ENCODE results near the gene CFH. TPM values are rescaled to one million over a fixed set of nuclear protein-coding genes. Genes with fewer than 3 reads are reported as not detected.
"Not testable (repeated sequence)": the region's sequence is repeated elsewhere in the genome, so short reads cannot be mapped to it uniquely, and the experiment has no call there.

The CFH gene
- total and polyA plus RNA-seq, 2 donors (not counting 3 experiments of a cell fraction or from before 2014, with no cell fraction given) = 20.7 to 25.3 TPM

DNA sequence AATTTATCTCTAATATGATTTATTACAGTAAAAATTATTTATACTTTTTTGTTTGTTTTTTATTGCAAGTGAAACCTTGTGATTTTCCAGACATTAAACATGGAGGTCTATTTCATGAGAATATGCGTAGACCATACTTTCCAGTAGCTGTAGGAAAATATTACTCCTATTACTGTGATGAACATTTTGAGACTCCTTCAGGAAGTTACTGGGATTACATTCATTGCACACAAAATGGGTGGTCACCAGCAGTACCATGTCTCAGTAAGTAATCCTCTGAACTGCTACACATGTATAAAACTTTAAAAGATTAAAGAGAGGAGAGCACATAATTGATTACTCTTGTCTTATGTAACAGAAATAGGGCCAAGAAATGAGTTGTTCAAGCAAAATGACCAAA lies 127.2 kb downstream of the CFH start:
- Histone ChIP-seq H3K9me3 (replicated peaks; ENCODE audit: control insufficient read depth, insufficient read depth, low read length) (no peaks in the 10 kb centered on the region), H3K27me3 (ENCODE audit: control insufficient read depth in 2 of 2, insufficient read depth in 2 of 2, low read length in 2 of 2) (no peaks in the 10 kb centered on the region), H3K9me1 (replicated peaks; ENCODE audit: control insufficient read depth, extremely low read depth, insufficient read depth, low read length) (no peaks in the 10 kb centered on the region), H3K4me1 (ENCODE audit: control insufficient read depth, extremely low read depth, insufficient read depth, low read length) (no peaks in the 10 kb centered on the region), H3K9ac (replicated peaks; ENCODE audit: extremely low read depth, insufficient read depth, low read length) (no peak overlapping the region), H3K4me3 (replicated peaks in 1 of 3; ENCODE audit: insufficient read depth in 1 of 3, low read depth in 1 of 3, low read length in 3 of 3) (no peak overlapping the region), H3K36me3 (ENCODE audit: control insufficient read depth in 2 of 2, extremely low read depth in 1 of 2, insufficient read depth in 2 of 2, low read length in 2 of 2) (no peaks in the 10 kb centered on the region), H3K27ac (ENCODE audit: insufficient read depth, low read depth, low read length) (no peak overlapping the region), H2AFZ (ENCODE audit: low read depth, low read length) (no peak overlapping the region), H4K20me1 (replicated peaks; ENCODE audit: control insufficient read depth, extremely low read depth, insufficient read depth, low read length) (no peaks in the 10 kb centered on the region), H3K4me2 (ENCODE audit: insufficient read depth, low read length) (no peak overlapping the region), H3K79me2 (ENCODE audit: control insufficient read depth, insufficient read depth, low read length) (no peaks in the 10 kb centered on the region)
- intact Hi-C loops (cut with micrococcal nuclease) (no loop called here), dilution Hi-C loops (cut with MboI; ENCODE audit: extremely low pct_ligation_motif_present, low sequenced_read_pairs) (no loop called here)
- no TSS peak for BruUV-seq (replicated peaks)
- CTCF ChIA-PET = no interaction called here
- FAIRE-seq (no peak), DNase-seq (ENCODE audit: low read depth, low spot score) (no peak)
- POLR2A ChIA-PET = no interaction called here
- TF ChIP-seq POLR2AphosphoS5 (IDR thresholded peaks at IDR 0.05; ENCODE audit: insufficient read depth, low read depth, low read length) (no peak), POLR2A (IDR thresholded peaks at IDR 0.05; ENCODE audit: low read depth, low read length) (no peak), MYC (IDR thresholded peaks at IDR 0.05; ENCODE audit: low read depth, low read length) (no peak), EZH2 (IDR thresholded peaks at IDR 0.05; ENCODE audit: borderline replicate concordance, low read depth, low read length, severe bottlenecking) (no peak), JUN (IDR thresholded peaks at IDR 0.05; ENCODE audit: borderline replicate concordance, insufficient read depth, insufficient read length, low read depth) (no peak), FOS (IDR thresholded peaks at IDR 0.05; ENCODE audit: borderline replicate concordance, insufficient read depth, low read length) (no peak), GATA2 (IDR thresholded peaks at IDR 0.05; ENCODE audit: insufficient read depth, insufficient read length, low read depth, low read length) (no peak)
- TF ChIP-seq, protein P1, sequence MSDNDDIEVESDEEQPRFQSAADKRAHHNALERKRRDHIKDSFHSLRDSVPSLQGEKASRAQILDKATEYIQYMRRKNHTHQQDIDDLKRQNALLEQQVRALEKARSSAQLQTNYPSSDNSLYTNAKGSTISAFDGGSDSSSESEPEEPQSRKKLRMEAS (IDR thresholded peaks at IDR 0.05; ENCODE audit: insufficient read depth, insufficient read length) = no peak
- TF ChIP-seq, protein P2, sequence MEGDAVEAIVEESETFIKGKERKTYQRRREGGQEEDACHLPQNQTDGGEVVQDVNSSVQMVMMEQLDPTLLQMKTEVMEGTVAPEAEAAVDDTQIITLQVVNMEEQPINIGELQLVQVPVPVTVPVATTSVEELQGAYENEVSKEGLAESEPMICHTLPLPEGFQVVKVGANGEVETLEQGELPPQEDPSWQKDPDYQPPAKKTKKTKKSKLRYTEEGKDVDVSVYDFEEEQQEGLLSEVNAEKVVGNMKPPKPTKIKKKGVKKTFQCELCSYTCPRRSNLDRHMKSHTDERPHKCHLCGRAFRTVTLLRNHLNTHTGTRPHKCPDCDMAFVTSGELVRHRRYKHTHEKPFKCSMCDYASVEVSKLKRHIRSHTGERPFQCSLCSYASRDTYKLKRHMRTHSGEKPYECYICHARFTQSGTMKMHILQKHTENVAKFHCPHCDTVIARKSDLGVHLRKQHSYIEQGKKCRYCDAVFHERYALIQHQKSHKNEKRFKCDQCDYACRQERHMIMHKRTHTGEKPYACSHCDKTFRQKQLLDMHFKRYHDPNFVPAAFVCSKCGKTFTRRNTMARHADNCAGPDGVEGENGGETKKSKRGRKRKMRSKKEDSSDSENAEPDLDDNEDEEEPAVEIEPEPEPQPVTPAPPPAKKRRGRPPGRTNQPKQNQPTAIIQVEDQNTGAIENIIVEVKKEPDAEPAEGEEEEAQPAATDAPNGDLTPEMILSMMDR (IDR thresholded peaks at IDR 0.05; ENCODE audit: extremely low read depth in 1 of 2, insufficient read depth in 1 of 2, low read depth in 1 of 2, low read length in 2 of 2) = no peak

DNA sequence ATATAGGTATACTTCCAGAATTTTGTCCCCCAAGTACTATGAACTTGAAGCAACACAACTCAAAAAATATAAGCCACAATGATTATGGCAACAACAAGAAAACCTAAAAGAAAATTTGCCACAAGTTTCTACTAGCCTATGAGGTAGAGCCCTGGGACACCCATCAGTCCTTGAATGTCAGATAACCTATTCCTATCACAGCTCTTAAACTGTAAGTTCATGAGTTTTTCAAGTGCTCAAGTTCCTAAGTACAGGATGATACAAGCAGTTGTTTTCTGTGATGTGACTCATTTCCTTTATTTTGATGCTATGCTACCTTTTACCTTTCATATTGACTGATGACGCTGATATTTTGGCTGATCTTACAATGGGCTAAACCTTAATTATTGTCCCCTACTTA lies 139.4 kb downstream of the CFH start:
- H3K9ac ChIP-seq (replicated peaks; ENCODE audit: extremely low read depth, insufficient read depth, low read length); H3K27me3 ChIP-seq (ENCODE audit: control insufficient read depth in 2 of 2, insufficient read depth in 2 of 2, low read length in 2 of 2); DNase-seq (ENCODE audit: low read depth, low spot score); H4K20me1 ChIP-seq (replicated peaks; ENCODE audit: control insufficient read depth, extremely low read depth, insufficient read depth, low read length); H3K79me2 ChIP-seq (ENCODE audit: control insufficient read depth, insufficient read depth, low read length); intact Hi-C loops (cut with micrococcal nuclease); H3K9me3 ChIP-seq (replicated peaks; ENCODE audit: control insufficient read depth, insufficient read depth, low read length); FAIRE-seq; H3K4me2 ChIP-seq (ENCODE audit: insufficient read depth, low read length); H2AFZ ChIP-seq (ENCODE audit: low read depth, low read length); H3K27ac ChIP-seq (ENCODE audit: insufficient read depth, low read depth, low read length); POLR2A ChIA-PET; H3K36me3 ChIP-seq (ENCODE audit: control insufficient read depth in 2 of 2, extremely low read depth in 1 of 2, insufficient read depth in 2 of 2, low read length in 2 of 2); dilution Hi-C loops (cut with MboI; ENCODE audit: extremely low pct_ligation_motif_present, low sequenced_read_pairs); H3K4me1 ChIP-seq (ENCODE audit: control insufficient read depth, extremely low read depth, insufficient read depth, low read length); H3K4me3 ChIP-seq (replicated peaks in 1 of 3; ENCODE audit: insufficient read depth in 1 of 3, low read depth in 1 of 3, low read length in 3 of 3); H3K9me1 ChIP-seq (replicated peaks; ENCODE audit: control insufficient read depth, extremely low read depth, insufficient read depth, low read length); BruUV-seq (replicated peaks): not testable (repeated sequence)
- CTCF ChIA-PET = interaction anchor here (0.6 kb wide), 1 partner anchor 125 kb away, joined by 3 read pairs; no protein-coding TSS in a partner anchor

DNA sequence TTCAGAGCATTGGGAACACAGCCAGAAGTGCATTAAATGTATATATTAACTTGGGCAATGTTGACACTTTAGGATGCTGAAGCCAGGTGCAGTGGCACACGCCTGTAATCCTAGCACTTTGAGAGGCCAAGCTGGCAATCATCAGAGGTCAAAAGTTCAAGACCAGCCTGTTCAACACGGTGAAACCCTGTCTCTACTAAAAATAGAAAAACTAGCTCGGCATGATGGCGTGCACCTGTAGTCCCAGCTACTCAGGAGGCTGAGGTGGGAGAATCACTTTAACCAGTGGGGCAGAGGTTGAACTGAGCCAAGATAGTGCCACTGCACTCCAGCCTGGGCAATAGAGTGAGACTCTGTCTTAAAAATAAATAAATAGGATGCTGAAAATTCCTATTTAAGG lies 142.3 kb downstream of the CFH start:
- H3K79me2 ChIP-seq (ENCODE audit: control insufficient read depth, insufficient read depth, low read length); BruUV-seq (replicated peaks); H3K36me3 ChIP-seq (ENCODE audit: control insufficient read depth in 2 of 2, extremely low read depth in 1 of 2, insufficient read depth in 2 of 2, low read length in 2 of 2); H3K4me1 ChIP-seq (ENCODE audit: control insufficient read depth, extremely low read depth, insufficient read depth, low read length); H3K27ac ChIP-seq (ENCODE audit: insufficient read depth, low read depth, low read length); dilution Hi-C loops (cut with MboI; ENCODE audit: extremely low pct_ligation_motif_present, low sequenced_read_pairs); H2AFZ ChIP-seq (ENCODE audit: low read depth, low read length); H4K20me1 ChIP-seq (replicated peaks; ENCODE audit: control insufficient read depth, extremely low read depth, insufficient read depth, low read length); H3K27me3 ChIP-seq (ENCODE audit: control insufficient read depth in 2 of 2, insufficient read depth in 2 of 2, low read length in 2 of 2); H3K9me3 ChIP-seq (replicated peaks; ENCODE audit: control insufficient read depth, insufficient read depth, low read length); H3K9ac ChIP-seq (replicated peaks; ENCODE audit: extremely low read depth, insufficient read depth, low read length); intact Hi-C loops (cut with micrococcal nuclease); H3K9me1 ChIP-seq (replicated peaks; ENCODE audit: control insufficient read depth, extremely low read depth, insufficient read depth, low read length); H3K4me2 ChIP-seq (ENCODE audit: insufficient read depth, low read length); CTCF ChIA-PET; POLR2A ChIA-PET; DNase-seq (ENCODE audit: low read depth, low spot score); H3K4me3 ChIP-seq (replicated peaks in 1 of 3; ENCODE audit: insufficient read depth in 1 of 3, low read depth in 1 of 3, low read length in 3 of 3); FAIRE-seq: not testable (repeated sequence)

Data from endothelial cell of umbilical vein (primary cell).